NCI-H128 (cell line): ENCODE measurements around the gene HOXC6.
"Not testable (repeated sequence)": the region's sequence is repeated elsewhere in the genome, so short reads cannot be mapped to it uniquely, and the experiment has no call there.

Experiments
- DNase-seq: peaks from one replicate; lab custom pipeline; 2025; ENCODE audit not compliant: unreplicated experiment; lab: John Stamatoyannopoulos, UW

The HOXC6 gene

DNA sequence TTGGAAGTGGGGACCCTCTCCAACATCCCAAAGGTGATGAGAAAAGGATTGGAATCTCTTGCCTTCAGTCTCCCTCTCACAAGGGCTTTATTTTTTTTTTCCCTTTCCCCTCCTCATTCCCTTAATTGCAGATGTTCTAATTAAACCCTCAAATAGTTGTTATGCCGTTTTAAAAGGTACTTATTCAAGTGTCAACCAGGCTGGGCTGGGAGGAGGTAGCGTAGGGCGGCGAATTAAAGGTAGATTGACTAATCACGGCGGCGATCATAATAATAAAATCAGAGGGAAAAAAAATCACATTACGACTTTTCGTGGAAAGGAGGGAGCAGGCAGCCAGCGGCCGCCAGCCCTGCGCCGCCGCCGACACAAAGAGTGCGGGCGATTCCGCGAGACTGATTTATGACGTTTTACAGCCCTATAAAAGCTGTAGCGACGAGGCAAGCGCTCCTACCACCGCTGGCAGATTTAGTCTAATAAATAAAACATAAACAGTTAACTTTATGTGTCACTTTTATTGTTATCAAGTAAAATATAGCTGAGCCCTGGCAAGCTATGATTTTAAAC is 23.7 kb downstream of the HOXC6 start:
- no peak for DNase-seq

DNA sequence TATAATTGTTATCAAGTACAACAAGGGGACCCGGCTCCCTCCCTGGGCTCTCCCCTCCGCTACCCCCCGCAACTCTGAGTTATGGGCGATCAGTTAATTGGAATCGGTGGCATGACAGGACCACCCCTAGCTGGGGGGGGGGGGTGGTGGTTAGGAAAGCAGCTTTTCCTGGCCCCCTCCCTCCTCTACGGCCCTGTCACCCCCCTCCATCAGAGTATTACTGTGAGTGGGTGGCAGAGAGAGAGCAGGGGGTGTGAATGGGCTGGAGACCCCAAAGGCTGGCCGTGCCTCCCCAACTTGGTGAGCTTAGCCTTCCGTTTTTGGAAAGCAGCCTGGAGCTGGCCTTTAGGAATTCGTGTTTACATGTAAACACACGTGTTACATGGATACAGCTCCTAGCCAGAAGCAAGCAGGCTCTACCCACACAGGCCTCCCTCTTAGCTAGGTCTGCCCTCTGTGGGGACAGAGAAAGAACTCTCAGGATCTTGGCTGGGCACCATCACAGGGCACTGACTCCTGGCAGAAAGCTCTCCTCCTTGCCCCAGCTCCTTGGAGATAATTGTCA is 24.3 kb downstream of the HOXC6 start:
- no peak for DNase-seq

DNA sequence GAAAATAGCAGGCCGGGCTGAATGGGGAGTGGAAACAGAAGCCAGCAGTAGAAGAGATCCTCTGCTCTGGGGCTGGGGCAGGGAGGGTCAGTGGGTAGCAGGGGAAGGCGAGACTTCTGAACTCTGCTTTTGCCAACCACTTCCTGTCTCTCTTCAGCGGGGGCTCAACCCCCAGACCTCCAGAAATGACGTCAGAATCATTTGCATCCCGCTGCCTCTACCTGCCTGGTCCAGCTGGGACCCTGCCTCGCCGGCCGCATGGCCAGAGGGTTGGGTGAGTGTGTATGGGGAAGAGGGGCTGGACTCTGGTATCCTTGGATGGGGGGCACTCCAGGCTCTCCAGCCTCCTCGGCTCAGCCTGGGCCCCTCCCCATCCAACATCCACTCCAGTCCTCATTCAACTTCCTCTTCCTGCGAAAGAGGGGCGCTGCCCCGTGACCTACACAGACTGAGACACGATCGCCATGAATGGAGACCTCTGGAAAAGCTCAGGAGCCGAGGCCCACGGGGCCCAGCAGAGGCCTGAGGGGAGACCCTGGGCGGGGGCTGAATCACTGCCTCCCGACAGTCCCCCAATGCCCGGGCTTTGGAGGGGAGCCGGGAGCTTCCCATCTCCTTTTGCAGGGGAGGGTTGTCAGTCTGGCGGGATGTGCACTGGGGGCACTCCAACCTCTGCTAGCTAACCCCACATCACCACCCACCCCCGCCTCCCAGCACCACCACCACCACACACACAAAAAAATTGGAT is 24.9 kb downstream of the HOXC6 start:
- DNase-seq, result no peak

DNA sequence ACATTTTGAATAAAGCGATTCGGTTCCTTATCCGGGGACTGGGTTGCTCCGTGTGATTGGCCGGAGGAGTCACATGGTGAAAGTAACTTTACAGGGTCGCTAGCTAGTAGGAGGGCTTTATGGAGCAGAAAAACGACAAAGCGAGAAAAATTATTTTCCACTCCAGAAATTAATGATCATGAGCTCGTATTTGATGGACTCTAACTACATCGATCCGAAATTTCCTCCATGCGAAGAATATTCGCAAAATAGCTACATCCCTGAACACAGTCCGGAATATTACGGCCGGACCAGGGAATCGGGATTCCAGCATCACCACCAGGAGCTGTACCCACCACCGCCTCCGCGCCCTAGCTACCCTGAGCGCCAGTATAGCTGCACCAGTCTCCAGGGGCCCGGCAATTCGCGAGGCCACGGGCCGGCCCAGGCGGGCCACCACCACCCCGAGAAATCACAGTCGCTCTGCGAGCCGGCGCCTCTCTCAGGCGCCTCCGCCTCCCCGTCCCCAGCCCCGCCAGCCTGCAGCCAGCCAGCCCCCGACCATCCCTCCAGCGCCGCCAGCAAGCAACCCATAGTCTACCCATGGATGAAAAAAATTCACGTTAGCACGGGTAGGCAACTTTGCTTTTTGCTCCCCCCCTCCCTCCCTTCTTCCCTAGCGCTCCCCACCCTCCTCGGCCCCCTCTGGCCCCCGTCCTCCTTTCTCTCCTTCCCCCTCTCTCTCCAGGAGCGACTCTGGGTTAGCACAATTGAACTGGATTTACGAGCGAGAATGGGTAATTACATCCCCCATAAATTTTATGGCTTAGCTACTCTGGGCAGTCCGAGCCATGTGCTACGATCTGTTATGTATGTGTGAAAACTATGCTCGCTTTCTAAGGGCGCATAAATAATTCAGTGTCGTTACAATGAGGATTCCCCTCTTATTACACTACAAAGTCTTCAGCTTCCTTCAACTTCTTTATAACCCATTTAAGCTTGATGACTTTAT is 25.8 kb downstream of the HOXC6 start, which contains the start of gene HOXC4:
Gene HOXC4, plus strand, starts transcription at position 85 of the 991 bp plus-strand sequence. Its CDS starts 88 bp downstream, at position 173.
- DNase-seq, result no peak

DNA sequence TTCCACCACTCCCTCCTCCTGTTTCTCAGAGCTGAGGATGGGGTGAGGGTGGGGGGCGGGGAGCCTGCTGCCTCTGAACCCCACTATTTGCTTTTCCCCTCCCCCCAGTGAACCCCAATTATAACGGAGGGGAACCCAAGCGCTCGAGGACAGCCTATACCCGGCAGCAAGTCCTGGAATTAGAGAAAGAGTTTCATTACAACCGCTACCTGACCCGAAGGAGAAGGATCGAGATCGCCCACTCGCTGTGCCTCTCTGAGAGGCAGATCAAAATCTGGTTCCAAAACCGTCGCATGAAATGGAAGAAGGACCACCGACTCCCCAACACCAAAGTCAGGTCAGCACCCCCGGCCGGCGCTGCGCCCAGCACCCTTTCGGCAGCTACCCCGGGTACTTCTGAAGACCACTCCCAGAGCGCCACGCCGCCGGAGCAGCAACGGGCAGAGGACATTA is 26.5 kb downstream of the HOXC6 start:
- no peak for DNase-seq

DNA sequence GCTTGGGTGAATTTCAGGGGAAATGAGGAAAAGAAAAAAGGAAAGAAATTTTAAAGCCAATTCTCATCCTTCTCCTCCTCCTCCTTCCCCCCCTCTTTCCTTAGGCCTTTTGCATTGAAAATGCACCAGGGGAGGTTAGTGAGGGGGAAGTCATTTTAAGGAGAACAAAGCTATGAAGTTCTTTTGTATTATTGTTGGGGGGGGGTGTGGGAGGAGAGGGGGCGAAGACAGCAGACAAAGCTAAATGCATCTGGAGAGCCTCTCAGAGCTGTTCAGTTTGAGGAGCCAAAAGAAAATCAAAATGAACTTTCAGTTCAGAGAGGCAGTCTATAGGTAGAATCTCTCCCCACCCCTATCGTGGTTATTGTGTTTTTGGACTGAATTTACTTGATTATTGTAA is 27.3 kb downstream of the HOXC6 start:
- DNase-seq, result no peak

DNA sequence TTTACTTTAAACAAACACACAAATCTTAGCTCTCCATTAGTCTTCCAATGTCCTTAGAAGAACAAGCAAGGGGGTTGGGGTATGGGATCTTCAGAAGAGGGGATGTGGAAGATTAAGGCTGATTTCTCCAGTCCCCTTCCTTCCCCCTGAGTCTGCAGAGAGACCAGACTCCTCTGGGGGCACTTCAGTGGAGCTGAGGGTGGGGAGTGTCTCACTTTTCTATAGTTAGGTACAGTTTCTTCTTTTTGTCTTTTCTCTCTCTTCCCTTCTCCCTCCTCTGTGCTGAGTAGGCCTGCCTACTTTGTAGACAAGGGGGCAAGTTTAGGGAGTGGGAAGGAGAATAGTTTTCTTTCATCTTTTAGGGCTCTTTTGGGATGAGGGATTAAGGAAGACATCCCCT is 27.9 kb downstream of the HOXC6 start:
- DNase-seq, result no peak

DNA sequence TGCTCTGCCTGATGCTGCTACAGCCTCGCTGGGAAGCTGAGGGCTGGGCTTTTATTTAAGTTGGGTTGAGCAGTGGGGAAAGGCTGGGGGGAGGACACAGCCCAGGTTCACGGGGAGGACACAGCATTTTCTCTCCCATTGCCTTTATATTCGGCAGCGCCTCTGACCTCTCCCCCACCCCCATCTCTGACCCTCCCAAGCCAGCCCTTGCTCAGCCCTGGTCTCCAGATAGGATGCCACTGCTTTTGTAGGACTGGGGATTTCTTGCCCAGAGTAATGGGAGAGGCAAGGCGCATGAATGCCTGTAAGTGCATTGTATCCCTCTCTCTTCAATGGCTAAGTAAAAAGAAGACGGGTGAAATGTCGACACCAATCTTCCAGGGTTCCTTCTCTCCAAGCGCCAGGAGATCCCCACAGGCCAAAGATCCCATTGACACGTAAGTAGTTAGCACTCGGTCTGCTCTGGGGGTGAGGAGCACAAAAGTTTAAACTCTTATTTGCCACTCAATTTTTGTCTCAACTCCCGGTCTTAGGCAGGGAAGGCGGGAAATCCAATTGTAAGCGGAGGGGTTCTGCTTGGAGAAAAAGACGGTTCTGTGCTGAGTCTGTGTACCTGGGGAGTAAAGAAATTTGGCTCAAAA is 30.0 kb downstream of the HOXC6 start:
- DNase-seq, result no peak

DNA sequence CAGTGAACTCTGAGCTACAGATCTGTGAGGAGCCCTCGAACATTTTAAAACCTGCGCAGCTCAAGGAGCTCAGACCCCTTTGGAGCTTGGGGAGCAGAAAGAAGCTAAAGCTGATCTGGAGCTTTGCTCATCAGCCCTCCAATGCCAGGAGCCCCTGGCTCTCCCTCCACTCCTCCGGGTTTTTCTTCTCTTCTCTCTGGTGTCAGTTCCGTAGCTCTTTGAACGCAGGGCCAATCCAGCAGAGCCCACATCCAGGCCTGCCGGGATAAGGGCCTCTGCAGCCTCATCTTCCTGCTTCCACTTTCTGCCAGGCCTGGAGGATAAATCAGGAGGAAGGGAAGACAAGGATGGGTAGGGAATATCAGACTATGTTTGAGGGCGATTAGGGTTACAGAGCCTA is 31.4 kb downstream of the HOXC6 start:
- DNase-seq, result no peak

DNA sequence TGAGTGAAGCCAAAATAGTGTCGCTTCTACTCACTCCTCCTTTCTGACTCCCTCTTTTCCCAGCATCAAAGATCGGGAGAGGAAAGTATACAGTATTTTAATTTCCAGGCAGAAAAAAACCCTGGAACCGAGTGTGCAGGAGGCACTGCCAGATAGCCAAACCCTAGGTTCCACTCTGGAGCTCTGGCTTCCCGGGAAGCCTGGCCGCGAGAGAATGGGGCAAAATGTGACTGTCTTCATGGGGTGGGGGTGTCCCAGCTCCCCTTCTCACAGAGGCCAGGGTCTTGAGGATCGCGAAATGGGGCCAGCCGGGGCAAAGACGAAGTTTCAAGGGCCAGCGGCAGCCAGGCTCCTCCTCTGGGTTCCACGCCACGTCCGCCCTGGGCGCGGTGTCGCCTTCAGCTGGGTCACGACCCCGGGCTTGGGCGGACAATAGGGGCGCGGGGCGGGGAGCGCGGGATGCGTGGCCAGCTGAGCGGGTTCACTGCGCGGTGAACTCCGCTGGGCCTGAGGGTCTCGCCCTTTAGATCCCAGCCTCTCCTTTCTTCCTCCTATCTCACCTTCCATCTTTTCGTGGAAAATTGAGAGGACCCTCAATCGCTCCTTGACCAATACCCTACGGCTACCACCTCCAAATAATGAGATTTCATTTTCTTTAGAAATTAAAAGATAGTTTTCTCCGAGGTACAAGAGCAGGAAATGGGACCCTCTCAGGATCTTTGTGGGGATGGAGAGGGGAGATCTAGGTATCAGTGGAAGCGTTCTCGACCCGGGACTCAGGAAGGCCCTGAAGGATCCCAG is 32.1 kb downstream of the HOXC6 start:
- no peak for DNase-seq

DNA sequence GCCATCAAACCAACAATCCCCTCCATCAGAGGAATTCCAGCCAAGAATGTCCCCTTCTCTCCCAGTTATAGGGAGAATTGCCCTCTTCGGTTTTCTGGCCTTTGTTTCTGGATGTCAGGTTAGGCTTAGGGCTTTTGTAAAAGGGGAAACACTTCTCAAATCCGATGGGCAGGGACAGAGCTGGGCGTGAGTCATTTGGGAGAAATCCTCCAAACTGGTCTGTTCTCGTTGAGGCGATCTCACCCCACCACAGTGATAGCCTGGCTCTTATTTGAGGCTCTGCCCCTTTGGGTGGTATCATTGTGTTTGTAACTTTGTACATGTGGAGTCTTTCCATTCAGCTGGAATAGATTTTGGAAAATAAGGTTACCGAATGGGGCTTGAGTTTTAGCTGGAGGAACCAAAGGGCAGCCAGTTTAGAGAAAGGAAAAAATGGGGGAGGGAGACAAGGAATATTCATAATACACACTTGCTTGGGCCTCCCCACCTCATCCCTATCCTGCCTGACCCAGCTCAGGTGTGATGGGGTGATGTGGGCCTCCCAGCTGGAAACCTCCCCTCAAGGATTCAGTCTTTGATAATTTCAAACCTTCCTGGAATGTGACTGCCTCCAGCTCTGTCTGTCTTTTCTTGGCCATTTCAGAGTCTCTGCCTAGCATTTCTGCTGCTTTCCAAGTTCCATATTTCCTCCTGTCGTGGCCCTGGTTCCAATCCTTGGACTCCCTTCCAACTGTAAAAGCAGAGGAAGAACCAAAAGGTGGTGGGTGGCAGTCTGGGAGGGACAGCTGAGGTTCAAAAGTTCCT is 32.9 kb downstream of the HOXC6 start:
- DNase-seq, result no peak

DNA sequence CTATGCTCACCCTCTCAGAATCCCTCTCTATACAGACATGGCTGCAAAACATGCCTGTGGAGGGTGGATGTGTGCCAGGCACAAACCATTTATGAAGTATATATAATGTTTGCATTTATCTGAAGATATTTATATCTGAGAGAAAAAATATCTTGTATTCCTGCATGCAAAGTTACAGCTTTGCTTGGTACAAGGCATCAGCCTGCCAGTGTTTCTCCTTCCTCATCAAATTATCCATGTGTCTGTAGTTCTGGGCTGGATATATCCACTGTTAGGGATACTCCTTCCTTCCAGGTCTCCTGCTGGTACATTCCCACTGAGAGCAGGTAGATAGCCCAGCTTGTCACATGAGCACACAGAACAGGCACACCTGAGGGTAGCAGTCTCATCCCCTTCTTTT is 37.4 kb downstream of the HOXC6 start:
- no peak for DNase-seq

DNA sequence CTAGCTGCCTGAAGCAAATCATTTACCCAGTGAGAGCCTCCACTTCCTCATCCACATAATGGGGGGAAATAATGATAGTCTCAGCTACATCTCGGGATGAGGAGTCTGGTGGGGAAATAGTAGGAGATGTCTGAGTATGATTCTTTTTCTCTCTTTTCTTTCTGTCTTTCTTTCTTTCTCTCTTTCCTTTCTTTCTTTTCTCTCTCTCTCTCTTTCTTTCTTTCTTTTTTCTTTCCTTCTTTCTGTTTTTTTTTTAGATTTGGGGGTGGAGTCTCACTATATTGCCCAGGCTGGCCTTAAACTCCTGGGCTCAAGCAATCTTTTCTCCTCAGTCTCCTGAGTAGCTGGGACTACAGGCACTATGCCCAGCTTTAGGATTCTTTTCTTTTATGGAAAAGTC is 38.2 kb downstream of the HOXC6 start:
- DNase-seq, result no peak

DNA sequence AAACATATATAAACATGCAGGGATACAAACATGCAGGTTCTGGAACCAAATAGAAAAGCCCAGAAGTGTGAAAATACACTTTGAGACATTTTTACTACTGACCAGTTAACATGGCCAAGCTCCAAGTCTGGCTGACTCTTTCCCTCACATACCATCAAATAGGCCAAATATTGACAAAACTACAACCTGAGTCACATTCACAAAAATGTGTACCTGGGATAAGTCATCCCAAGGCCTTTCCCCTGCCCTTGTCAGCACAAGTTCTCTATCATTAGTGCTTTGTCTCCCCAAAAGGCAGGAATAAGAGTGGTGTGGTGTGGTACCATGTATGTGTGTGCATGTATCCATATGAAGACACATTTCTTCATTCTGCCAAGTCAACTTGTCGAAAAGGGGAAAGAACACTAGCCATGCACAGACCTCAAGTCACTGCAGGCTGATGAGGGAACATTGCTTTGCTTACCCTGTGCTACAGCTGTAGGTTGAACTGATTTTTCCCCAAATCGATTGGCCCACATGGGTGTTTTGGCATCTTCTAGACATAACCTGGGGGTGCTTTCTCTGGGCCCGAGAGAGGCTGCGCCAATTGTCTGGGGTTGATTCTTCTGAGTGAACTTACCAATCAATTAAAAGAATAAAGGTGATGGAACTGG is 40.3 kb downstream of the HOXC6 start:
- DNase-seq, result no peak

DNA sequence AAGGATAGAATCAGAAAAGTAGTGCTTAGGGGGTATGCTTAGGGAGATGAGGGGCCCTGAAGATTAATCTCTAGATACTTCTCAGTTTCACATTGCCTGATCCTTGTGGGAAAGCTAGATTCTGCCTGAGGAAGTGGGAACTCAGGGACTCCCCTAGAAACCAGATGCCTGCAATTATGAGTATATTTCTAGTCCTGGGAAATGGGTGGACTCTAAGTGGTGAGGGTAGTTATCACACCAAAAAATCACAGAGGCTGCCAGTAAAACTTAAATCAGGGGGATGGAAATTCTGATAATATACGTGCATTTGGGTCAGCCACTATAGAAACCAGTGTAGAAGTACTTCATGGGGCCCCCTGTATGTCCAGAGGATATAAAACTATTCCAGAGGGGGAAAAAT is 43.7 kb downstream of the HOXC6 start:
- no peak for DNase-seq

DNA sequence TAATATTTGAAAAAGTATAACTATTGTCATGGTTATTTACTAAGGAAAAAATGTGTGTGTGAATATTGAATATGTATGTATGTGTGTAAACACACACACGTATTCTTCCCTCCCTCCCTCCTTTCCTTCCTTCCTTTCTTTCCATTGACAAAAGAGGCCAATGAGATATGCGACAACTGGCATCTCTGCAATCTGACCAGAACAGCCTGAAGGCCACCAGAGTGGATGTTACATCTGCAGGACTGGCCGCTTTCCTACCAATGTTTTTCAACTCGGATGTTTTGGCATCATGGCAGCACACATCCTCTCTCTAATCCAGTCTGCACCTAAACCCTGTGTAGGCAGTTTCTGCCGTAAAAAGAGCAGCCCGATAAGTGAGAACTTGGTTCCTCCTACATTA is 46.1 kb downstream of the HOXC6 start:
- DNase-seq, result no peak

DNA sequence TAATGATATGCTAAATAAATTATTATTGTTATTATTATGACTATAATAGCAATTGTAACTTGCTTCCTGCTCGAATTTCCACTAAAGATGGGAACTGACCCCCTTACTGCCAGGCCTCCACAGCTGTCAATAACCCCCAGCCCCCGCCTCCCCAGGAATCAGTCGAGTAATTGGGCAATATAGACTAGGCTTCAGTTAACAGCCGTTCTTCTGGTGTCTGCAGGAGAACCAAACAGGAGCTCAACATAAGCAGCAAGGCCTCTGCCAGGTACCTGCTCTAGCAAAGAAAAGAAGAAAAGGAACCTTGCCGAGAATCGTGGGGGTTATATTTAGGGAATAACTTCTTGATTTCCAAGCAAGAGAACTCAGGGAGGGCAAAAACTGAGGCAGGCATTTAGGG is 47.2 kb downstream of the HOXC6 start:
- DNase-seq, result no peak

DNA sequence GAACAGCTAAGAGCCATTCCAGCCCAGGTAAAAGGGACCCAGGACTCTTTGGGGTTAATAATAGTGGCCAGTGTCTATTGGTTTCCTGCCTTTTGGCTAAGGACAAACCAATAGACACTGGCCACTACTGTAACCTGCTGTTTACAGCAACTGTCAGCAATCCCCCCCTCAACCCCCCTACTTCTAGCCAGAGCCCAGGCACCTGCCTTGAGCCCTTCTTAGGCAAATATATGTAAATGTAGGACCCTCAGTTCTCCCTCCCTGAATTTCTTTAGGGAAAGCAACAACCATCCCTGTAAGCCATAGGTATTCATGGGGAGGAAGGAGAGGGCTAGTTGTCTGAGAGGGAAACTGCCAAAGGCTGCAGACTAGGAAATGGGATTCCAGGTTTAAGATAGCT is 47.7 kb downstream of the HOXC6 start:
- DNase-seq, result no peak

DNA sequence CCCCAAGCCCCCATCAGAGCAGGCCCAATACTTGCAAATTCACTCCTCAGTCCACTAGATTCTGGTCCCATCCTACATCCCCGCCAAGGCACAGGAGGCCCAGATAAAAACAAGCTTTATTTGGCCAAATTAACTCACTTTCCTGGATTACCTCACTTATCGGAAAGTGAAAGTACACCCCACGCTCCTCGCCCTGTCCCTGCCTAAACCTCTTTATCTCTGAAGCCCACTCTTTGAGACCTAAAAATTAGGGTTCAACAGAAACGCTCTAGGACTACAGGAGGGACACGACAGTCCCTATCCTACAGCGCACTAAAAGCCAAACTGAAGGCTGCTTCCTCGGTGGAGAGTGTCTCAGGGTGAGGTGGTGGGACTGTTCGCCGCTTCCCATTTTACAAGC is 49.6 kb downstream of the HOXC6 start:
- DNase-seq, result not testable (repeated sequence)
